Right atrium auricular region (tissue), 2 donors: ENCODE results near the gene LPP. TPM values are rescaled to one million over a fixed set of nuclear protein-coding genes. Genes with fewer than 3 reads are reported as not detected.

Experiments
- DNase-seq: peaks from one replicate; pipeline ENCODE4 v3.0.0-alpha.2; 2019; ENCODE audit warnings: low spot score
- H3K27ac ChIP-seq, 2 donors: fragments of 200-600 bp; sonication (generic); 1 replicate in 1 of 2; 2 replicates in 1 of 2; pipeline ENCODE4 v1.5.1; 2016 to 2019
- H3K27me3 ChIP-seq, 2 donors: fragments of 200-600 bp; sonication (generic); one replicate each; pipeline versions ENCODE4 v1.5.1 to v1.6.0; 2017 to 2019
- H3K36me3 ChIP-seq: fragments of 200-600 bp; sonication (generic); one replicate; pipeline ENCODE4 v1.5.1; 2016
- H3K4me1 ChIP-seq, 2 donors: fragments of 200-600 bp; sonication (generic); one replicate each; pipeline versions ENCODE4 v1.5.1 to v1.6.0; 2017 to 2019
- H3K4me3 ChIP-seq, 2 donors: fragments of 200-600 bp; sonication (generic); 1 replicate in 1 of 2; 2 replicates in 1 of 2; pipeline ENCODE4 v1.5.1; 2017 to 2019; ENCODE audit warnings: mild to moderate bottlenecking in 1 of 2, moderate library complexity in 1 of 2
- H3K9me3 ChIP-seq, 2 donors: fragments of 200-600 bp; sonication (generic); one replicate each; pipeline ENCODE4 v1.5.1; 2019
- total RNA-seq, 2 donors: library from RNA; depleted of rRNA; stranded (reverse); fragments of >200 nt; gene quantifications; one replicate each; pipeline ENCODE4 v1.1.0, GENCODE V29; 2016
- TF ChIP-seq, protein P1 (sequence below), 2 donors: fragments of 200-600 bp; sonication (generic); IDR thresholded peaks; one replicate each; pipeline ENCODE4 v1.5.1; 2019; ENCODE audit warnings: antibody characterized with exemption in 2 of 2

The LPP gene
- total RNA-seq, 2 donors from 2014 or later: 117 to 186 TPM

DNA sequence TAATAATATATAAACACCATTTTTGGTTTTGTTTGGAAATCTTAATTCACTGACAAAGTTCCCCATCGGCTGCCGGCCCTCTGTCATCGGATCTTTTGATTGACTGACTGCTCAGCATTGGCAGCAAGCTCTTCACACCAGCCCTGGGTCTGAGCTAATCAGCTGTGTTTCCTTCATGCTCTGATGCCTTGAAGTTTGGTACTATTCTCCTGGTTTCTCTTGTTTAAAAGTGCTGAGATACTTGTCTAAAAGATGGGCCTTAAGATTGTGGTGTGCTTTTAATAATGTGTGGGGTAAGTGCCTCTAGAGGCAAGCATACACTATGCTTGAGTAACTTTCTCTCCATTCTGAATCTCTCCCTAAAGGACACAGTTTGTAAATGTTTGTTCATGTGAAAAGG is 602.3 kb downstream of the LPP start:
- Histone ChIP-seq H3K4me1 (peaks cover 0 to 7% of the 10 kb centered on the region in 2 donors), H3K27me3 (no peaks in the 10 kb centered on the region), H3K9me3 (no peaks in the 10 kb centered on the region), H3K36me3 (peaks cover 5% of the 10 kb centered on the region), H3K27ac (no peak overlapping the region), H3K4me3 (no peak overlapping the region)
- no peak for DNase-seq
- TF ChIP-seq, protein P1, sequence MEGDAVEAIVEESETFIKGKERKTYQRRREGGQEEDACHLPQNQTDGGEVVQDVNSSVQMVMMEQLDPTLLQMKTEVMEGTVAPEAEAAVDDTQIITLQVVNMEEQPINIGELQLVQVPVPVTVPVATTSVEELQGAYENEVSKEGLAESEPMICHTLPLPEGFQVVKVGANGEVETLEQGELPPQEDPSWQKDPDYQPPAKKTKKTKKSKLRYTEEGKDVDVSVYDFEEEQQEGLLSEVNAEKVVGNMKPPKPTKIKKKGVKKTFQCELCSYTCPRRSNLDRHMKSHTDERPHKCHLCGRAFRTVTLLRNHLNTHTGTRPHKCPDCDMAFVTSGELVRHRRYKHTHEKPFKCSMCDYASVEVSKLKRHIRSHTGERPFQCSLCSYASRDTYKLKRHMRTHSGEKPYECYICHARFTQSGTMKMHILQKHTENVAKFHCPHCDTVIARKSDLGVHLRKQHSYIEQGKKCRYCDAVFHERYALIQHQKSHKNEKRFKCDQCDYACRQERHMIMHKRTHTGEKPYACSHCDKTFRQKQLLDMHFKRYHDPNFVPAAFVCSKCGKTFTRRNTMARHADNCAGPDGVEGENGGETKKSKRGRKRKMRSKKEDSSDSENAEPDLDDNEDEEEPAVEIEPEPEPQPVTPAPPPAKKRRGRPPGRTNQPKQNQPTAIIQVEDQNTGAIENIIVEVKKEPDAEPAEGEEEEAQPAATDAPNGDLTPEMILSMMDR (IDR thresholded peaks at IDR 0.05): no peak

DNA sequence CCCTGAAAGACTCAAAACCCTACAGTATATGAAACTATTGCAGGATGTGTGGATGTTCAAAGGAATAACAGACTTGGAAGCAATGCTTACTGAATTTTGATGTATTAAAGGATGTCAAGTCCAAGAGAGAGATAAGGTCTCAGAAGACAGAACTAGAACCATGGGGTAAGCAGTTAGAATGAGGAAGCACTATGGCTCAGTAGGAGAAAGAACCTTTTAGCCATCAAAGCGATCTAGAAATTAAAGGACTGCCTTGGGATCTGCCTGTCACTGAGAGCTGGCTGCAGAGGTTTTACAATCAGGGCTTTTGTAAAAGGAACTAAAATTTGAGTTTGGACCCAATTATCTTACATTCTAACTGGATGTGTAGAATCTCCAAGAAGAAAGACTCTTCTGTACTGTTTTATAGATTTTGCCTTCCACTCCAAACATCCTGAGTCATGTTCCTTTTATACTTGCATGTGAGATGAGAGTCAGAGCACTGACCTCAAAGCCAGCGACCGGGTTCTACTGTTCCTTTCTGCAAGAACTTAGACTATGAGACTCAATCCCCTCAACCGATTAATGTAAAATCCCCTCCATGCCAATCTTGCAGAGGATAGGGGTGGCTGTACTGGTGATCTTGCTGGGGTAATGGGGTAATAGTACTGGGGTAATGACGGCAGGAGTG is 605.5 kb downstream of the LPP start:
- H3K27me3 ChIP-seq: no peaks in the 10 kb centered on the region
- H3K9me3 ChIP-seq: no peaks in the 10 kb centered on the region
- TF ChIP-seq, protein P1 (IDR thresholded peaks at IDR 0.05): no peak
- no peak overlapping the region for H3K27ac ChIP-seq
- H3K4me3 ChIP-seq: no peak overlapping the region
- DNase-seq: no peak
- H3K36me3 ChIP-seq: peaks cover 5% of the 10 kb centered on the region
- H3K4me1 ChIP-seq: peaks cover 0 to 2% of the 10 kb centered on the region in 2 donors

DNA sequence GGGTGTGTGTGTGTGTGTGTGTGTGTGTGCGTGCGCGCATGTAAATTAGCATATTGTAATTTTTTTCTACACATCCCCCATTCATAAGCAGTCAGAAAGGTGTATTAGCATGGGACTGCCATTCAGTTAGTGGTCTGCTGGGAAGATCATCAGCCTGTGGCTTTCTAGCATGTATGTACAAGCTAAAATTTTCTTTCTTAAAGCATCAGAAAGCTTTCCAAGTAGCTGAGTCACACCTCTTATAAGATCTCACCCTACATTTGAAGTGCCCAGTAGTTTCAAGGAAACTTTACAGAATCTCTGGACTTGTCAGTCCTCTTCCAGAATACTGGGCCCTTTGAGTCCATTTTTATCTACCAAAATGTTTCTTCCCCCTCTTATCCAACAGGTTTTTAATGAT is 606.5 kb downstream of the LPP start:
- Histone ChIP-seq H3K4me1 (peaks cover 0 to 11% of the 10 kb centered on the region in 2 donors), H3K27ac (no peak overlapping the region), H3K9me3 (no peaks in the 10 kb centered on the region), H3K27me3 (no peaks in the 10 kb centered on the region), H3K4me3 (no peak overlapping the region), H3K36me3 (peaks cover 5% of the 10 kb centered on the region)
- TF ChIP-seq, protein P1 (IDR thresholded peaks at IDR 0.05): no peak
- no peak for DNase-seq

DNA sequence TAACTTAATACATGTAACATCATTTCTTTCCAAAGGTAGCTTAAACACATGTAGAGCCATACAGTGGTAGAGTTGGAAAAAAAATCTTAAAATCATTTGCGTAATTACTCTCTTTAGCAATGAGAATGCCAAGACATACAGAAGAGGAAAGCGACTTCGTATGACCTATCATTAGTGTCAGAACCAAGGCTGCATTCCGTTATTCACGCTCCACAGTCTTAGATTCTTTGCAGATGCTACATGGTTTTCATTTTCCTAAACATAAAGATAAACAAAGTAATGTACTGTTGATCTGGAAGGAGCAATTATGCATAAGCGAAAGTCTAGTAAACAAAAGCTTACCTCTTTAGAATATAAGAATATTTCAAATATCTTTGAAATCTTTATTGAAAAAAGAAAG is 607.5 kb downstream of the LPP start:
- no peaks in the 10 kb centered on the region for H3K9me3 ChIP-seq
- H3K4me3 ChIP-seq: no peak overlapping the region
- peaks cover 0 to 12% of the 10 kb centered on the region in 2 donors for H3K4me1 ChIP-seq
- no peak overlapping the region for H3K27ac ChIP-seq
- no peaks in the 10 kb centered on the region for H3K27me3 ChIP-seq
- TF ChIP-seq, protein P1 (IDR thresholded peaks at IDR 0.05): no peak
- DNase-seq: no peak
- peaks cover 5% of the 10 kb centered on the region for H3K36me3 ChIP-seq

DNA sequence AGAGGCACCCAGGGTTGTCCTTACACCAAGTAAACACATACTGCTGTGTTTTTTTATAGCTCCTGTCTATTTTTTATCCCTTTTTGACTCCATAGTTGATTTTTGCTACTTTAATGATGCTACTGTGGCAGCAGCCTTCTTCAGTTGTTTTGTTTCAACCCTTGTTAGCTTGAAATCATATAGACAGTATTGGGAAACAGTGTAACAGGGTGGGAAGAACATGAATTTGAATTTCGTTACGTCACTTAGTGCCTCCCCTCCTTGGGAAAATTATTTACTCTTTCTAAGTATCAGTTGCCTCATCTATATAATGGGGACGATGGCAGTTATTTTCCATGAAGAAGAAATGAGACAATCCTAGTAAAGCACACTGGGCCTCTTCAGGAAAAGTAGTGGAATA is 608.0 kb downstream of the LPP start:
- Histone ChIP-seq H3K4me3 (no peak overlapping the region), H3K9me3 (no peaks in the 10 kb centered on the region), H3K4me1 (peaks cover 0 to 12% of the 10 kb centered on the region in 2 donors), H3K27ac (no peak overlapping the region), H3K36me3 (peaks cover 5% of the 10 kb centered on the region), H3K27me3 (no peaks in the 10 kb centered on the region)
- TF ChIP-seq, protein P1 (IDR thresholded peaks at IDR 0.05): no peak
- no peak for DNase-seq

DNA sequence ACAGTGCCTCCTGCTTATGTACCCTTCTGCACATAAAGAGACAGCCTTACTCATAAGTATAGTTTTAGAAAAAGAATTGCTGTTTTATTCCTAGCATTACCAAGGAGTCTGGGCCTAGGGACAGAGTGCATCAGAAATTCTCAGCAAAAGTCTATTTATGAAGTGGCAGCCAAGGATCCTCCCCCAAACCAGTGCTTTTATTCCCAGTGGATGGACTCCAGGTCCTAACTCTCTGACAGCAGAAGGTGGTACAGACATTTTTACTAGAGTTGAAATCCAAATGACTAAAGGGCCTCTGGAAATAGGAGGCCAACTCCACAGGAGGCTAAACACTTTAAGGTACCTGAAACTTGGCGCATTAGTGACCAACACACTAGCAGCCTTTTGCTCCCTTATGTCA is 610.7 kb downstream of the LPP start:
- H3K9me3 ChIP-seq: no peaks in the 10 kb centered on the region
- no peak overlapping the region for H3K27ac ChIP-seq
- no peak for DNase-seq
- H3K27me3 ChIP-seq: no peaks in the 10 kb centered on the region
- peaks cover 0 to 12% of the 10 kb centered on the region in 2 donors for H3K4me1 ChIP-seq
- no peak overlapping the region for H3K4me3 ChIP-seq
- peaks cover 5% of the 10 kb centered on the region for H3K36me3 ChIP-seq
- TF ChIP-seq, protein P1 (IDR thresholded peaks at IDR 0.05): no peak
